ENCODE data around the gene CFAP100.

The CFAP100 gene

GRCh38 chr3:126439968-126440708 is 45.4 kb downstream of the CFAP100 start:
- H3K4me3 ChIP-seq (ENCODE audit: low read length), result no peak overlapping the region
- H3K9ac ChIP-seq (ENCODE audit: low read length), result no peak overlapping the region

DNA sequence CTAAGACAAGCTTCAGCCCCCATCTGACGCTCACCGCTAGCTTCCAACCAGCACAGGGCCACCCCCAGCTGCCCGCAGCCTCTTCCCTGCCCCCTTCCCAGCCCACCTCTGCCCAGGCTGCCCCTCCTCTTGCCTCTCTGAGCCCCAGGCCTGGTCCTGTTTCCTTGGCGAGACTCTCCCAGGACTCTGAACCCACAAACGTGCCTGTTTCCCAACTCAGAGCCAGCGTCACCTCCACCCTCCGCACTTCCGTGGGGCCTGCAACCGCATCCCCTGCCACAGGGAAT is 45.9 kb downstream of the CFAP100 start:
- no peaks in the 10 kb centered on the region for H3K9me3 ChIP-seq (replicated peaks; ENCODE audit: insufficient read depth, low read length)
- no peak overlapping the region for H3K4me3 ChIP-seq (ENCODE audit: low read length)
- H4K20me1 ChIP-seq (ENCODE audit: insufficient read depth, low read length), result no peaks in the 10 kb centered on the region
- no peaks in the 10 kb centered on the region for H3K36me3 ChIP-seq (replicated peaks; ENCODE audit: insufficient read depth, low read length)
- no peak for DNase-seq
- TF ChIP-seq EZH2phosphoT487 (IDR thresholded peaks at IDR 0.05; ENCODE audit: low read length) (no peak), EZH2 (optimal IDR thresholded peaks at IDR 0.05; ENCODE audit: low read depth, low read length) (no peak)
- TF ChIP-seq, protein P1, sequence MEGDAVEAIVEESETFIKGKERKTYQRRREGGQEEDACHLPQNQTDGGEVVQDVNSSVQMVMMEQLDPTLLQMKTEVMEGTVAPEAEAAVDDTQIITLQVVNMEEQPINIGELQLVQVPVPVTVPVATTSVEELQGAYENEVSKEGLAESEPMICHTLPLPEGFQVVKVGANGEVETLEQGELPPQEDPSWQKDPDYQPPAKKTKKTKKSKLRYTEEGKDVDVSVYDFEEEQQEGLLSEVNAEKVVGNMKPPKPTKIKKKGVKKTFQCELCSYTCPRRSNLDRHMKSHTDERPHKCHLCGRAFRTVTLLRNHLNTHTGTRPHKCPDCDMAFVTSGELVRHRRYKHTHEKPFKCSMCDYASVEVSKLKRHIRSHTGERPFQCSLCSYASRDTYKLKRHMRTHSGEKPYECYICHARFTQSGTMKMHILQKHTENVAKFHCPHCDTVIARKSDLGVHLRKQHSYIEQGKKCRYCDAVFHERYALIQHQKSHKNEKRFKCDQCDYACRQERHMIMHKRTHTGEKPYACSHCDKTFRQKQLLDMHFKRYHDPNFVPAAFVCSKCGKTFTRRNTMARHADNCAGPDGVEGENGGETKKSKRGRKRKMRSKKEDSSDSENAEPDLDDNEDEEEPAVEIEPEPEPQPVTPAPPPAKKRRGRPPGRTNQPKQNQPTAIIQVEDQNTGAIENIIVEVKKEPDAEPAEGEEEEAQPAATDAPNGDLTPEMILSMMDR (IDR thresholded peaks at IDR 0.05; ENCODE audit: low read length), result no peak
- H2AFZ ChIP-seq (ENCODE audit: low read length), result no peak overlapping the region
- H3K4me2 ChIP-seq (ENCODE audit: low read depth, low read length), result no peak overlapping the region
- H3K9me2 ChIP-seq (replicated peaks; ENCODE audit: insufficient read depth, low read length), result no peaks in the 10 kb centered on the region
- no peaks in the 10 kb centered on the region for H3F3A ChIP-seq (ENCODE audit: insufficient read depth, low read length)
- H3K27ac ChIP-seq (ENCODE audit: low read length), result no peak overlapping the region
- no peaks in the 10 kb centered on the region for H3K79me2 ChIP-seq (ENCODE audit: low read length)
- H3K9ac ChIP-seq (ENCODE audit: low read length), result no peak overlapping the region
- H3K27me3 ChIP-seq (replicated peaks; ENCODE audit: insufficient read depth, low read length), result no peaks in the 10 kb centered on the region
- H3K4me1 ChIP-seq (ENCODE audit: low read length), result no peaks in the 10 kb centered on the region

More at GRCh38 chr3:126439968-126440708, 45.4 kb downstream of the CFAP100 start:
- Histone ChIP-seq H3F3A (ENCODE audit: insufficient read depth, low read length) (no peaks in the 10 kb centered on the region), H3K4me2 (ENCODE audit: low read depth, low read length) (no peak overlapping the region), H3K36me3 (replicated peaks; ENCODE audit: insufficient read depth, low read length) (no peaks in the 10 kb centered on the region), H3K9me3 (replicated peaks; ENCODE audit: insufficient read depth, low read length) (no peaks in the 10 kb centered on the region), H4K20me1 (ENCODE audit: insufficient read depth, low read length) (no peaks in the 10 kb centered on the region), H2AFZ (ENCODE audit: low read length) (no peak overlapping the region), H3K79me2 (ENCODE audit: low read length) (no peaks in the 10 kb centered on the region), H3K27ac (ENCODE audit: low read length) (no peak overlapping the region), H3K27me3 (replicated peaks; ENCODE audit: insufficient read depth, low read length) (no peaks in the 10 kb centered on the region), H3K4me1 (ENCODE audit: low read length) (no peaks in the 10 kb centered on the region), H3K9me2 (replicated peaks; ENCODE audit: insufficient read depth, low read length) (no peaks in the 10 kb centered on the region)
- TF ChIP-seq, protein P1 (IDR thresholded peaks at IDR 0.05; ENCODE audit: low read length), result no peak
- TF ChIP-seq EZH2 (optimal IDR thresholded peaks at IDR 0.05; ENCODE audit: low read depth, low read length), result no peak
- no peak for TF ChIP-seq EZH2phosphoT487 (IDR thresholded peaks at IDR 0.05; ENCODE audit: low read length)
- no peak for DNase-seq

DNA sequence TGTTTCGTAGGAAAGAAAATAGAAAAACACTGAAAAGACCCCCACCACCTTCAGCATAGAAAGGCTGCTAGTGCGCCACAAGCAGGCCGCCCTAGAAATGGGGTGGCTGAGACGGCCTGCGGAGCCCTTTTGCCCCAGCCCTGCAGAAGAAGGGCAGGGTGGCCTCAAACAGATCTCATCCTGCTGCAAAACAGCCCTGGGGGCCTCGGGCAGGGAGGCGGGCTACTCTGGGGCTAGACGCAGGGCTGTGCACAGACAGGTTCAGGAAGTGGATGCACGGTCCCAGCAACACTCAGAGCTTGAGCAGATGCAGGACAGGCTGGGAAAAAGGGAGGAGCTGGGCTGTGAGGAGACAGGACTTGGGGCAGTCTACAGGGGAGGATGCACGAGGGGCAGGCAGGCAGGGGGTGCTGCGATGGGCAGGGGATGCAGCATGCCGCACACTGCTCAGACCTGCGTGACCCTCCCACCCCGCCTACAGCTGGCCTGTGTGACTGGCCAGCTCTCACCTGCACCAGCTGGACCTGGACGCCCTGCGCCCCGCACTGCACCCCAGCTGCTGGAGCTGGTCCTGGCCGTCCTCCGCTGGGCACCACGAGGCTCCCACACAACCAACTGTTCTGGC is 46.7 kb downstream of the CFAP100 start:
- Histone ChIP-seq H3K9me2 (replicated peaks; ENCODE audit: insufficient read depth, low read length) (no peaks in the 10 kb centered on the region), H3K4me1 (ENCODE audit: low read length) (no peaks in the 10 kb centered on the region), H3F3A (ENCODE audit: insufficient read depth, low read length) (no peaks in the 10 kb centered on the region), H2AFZ (ENCODE audit: low read length) (no peak overlapping the region), H3K27me3 (replicated peaks; ENCODE audit: insufficient read depth, low read length) (no peaks in the 10 kb centered on the region), H3K36me3 (replicated peaks; ENCODE audit: insufficient read depth, low read length) (no peaks in the 10 kb centered on the region), H3K27ac (ENCODE audit: low read length) (no peak overlapping the region), H3K79me2 (ENCODE audit: low read length) (no peaks in the 10 kb centered on the region), H3K9me3 (replicated peaks; ENCODE audit: insufficient read depth, low read length) (no peaks in the 10 kb centered on the region), H4K20me1 (ENCODE audit: insufficient read depth, low read length) (no peaks in the 10 kb centered on the region), H3K4me3 (ENCODE audit: low read length) (no peak overlapping the region), H3K9ac (ENCODE audit: low read length) (no peak overlapping the region), H3K4me2 (ENCODE audit: low read depth, low read length) (no peak overlapping the region)
- TF ChIP-seq EZH2phosphoT487 (IDR thresholded peaks at IDR 0.05; ENCODE audit: low read length) (no peak), EZH2 (optimal IDR thresholded peaks at IDR 0.05; ENCODE audit: low read depth, low read length) (no peak)
- TF ChIP-seq, protein P1 (IDR thresholded peaks at IDR 0.05; ENCODE audit: low read length), result no peak
- no peak for DNase-seq

All from MM.1S (cell line).